ENCODE results near the gene TNFRSF4. TPM values are rescaled to one million over a fixed set of nuclear protein-coding genes. Genes with fewer than 3 reads are reported as not detected.
"Not testable (repeated sequence)": the region's sequence is repeated elsewhere in the genome, so short reads cannot be mapped to it uniquely, and the experiment has no call there.

TNFRSF4 gene
- total RNA-seq, 3 donors from 2014 or later (not counting 1 experiment from before 2014, with no cell fraction given) = 14.3 to 26.5 (median 15.7) TPM

DNA sequence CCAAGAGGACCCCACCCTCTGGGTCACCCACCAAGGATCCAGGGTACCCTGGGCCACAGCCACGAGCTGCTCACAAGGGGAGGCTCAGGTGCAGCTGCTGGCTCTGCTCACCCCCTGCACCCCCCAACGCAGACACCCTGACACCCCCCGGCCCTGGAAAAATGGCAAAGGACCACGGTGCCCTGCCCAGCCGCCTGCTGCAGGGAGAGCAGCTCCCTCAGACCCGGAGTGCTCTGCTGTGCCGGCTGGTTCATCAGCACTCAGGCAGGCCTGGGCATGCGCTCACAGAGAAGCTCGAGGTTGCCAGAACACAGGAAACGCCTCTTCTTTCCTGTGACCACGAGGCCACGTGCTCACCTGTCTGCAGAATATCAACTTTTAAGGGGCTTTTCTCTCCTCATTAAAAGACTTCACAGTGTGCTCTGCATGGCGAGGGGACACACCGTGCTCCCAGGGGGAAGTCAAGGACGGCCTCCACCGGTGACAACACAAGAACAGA, 36.9 kb upstream of the TNFRSF4 start:
- ATAC-seq = peak; percentile 73 to 79 (median 75)
- TF ChIP-seq, protein P1, sequence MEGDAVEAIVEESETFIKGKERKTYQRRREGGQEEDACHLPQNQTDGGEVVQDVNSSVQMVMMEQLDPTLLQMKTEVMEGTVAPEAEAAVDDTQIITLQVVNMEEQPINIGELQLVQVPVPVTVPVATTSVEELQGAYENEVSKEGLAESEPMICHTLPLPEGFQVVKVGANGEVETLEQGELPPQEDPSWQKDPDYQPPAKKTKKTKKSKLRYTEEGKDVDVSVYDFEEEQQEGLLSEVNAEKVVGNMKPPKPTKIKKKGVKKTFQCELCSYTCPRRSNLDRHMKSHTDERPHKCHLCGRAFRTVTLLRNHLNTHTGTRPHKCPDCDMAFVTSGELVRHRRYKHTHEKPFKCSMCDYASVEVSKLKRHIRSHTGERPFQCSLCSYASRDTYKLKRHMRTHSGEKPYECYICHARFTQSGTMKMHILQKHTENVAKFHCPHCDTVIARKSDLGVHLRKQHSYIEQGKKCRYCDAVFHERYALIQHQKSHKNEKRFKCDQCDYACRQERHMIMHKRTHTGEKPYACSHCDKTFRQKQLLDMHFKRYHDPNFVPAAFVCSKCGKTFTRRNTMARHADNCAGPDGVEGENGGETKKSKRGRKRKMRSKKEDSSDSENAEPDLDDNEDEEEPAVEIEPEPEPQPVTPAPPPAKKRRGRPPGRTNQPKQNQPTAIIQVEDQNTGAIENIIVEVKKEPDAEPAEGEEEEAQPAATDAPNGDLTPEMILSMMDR (IDR thresholded peaks at IDR 0.05) = no peak
- no peaks in the 10 kb centered on the region for H3K9me3 ChIP-seq (ENCODE audit: control insufficient read depth, insufficient read depth, low read length)
- no peak overlapping the region for H3K4me3 Mint-ChIP-seq
- H3K4me3 ChIP-seq (ENCODE audit: low read length) = no peak overlapping the region
- no peaks in the 10 kb centered on the region for H3K36me3 Mint-ChIP-seq
- peak overlapping the region; percentile 26 for H3K27ac ChIP-seq (ENCODE audit: low read length)
- peaks cover 19% of the 10 kb centered on the region for H3K4me1 ChIP-seq (ENCODE audit: control insufficient read depth, insufficient read depth, low read length)
- peak overlapping the region; percentile 69 to 82 for H3K27ac Mint-ChIP-seq
- peaks cover 6% of the 10 kb centered on the region for H3K27me3 ChIP-seq (ENCODE audit: control insufficient read depth, insufficient read depth, low read length)
- peaks cover 21% of the 10 kb centered on the region for H3K36me3 ChIP-seq (ENCODE audit: control insufficient read depth, insufficient read depth, low read length)
- peaks cover 7 to 11% of the 10 kb centered on the region in 2 donors for H3K4me1 Mint-ChIP-seq
- peak in 1 of 2 donors; percentile 90 for DNase-seq
- no peaks in the 10 kb centered on the region for H3K27me3 Mint-ChIP-seq (ENCODE audit: low read depth in 2 of 2)
- H3K9me3 Mint-ChIP-seq = no peaks in the 10 kb centered on the region
- 52% methylated on average over 16 of the region's 16 CpGs for WGBS (ENCODE audit: insufficient coverage)
- intact Hi-C loops (cut with micrococcal nuclease) = loop anchor here (1.0 kb wide), 1 partner anchor 129 kb away; no protein-coding TSS in a partner anchor

DNA sequence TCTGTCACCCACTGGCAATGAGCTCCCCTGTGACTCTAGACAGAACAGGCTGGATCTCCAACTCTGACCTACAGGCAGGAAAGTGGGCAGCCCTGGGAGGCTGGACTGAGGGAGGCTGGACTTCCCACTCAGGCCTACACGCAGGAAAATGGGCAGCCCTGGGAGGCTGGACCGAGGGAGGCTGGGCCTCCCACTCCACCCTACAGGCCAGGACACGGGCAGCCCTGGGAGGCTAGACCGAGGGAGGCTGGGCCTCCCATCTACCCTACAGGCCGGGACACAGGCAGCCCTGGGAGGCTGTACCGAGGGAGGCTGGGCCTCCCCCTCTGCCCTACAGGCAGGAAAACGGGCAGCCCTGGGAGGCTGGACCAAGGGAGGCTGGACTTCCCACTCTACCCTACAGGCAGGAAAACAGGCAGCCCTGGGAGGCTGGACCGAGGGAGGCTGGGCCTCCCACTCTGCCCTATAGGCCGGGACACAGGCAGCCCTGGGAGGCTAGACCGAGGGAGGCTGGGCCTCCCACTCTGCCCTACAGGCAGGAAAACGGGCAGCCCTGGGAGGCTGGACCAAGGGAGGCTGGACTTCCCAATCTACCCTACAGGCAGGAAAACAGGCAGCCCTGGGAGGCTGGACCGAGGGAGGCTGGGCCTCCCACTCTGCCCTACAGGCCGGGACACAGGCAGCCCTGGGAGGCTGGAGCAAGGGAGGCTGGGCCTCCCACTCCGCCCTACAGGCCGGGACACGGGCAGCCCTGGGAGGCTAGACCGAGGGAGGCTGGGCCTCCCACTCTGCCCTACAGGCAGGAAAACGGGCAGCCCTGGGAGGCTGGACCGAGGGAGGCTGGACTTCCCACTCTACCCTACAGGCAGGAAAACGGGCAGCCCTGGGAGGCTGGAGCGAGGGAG, 34.3 kb upstream of the TNFRSF4 start:
- DNase-seq; H3K4me3 ChIP-seq (ENCODE audit: low read length); H3K36me3 ChIP-seq (ENCODE audit: control insufficient read depth, insufficient read depth, low read length); H3K27me3 Mint-ChIP-seq (ENCODE audit: low read depth in 2 of 2); H3K9me3 ChIP-seq (ENCODE audit: control insufficient read depth, insufficient read depth, low read length); intact Hi-C loops (cut with micrococcal nuclease); H3K4me3 Mint-ChIP-seq; H3K9me3 Mint-ChIP-seq; ATAC-seq; H3K36me3 Mint-ChIP-seq; H3K27ac ChIP-seq (ENCODE audit: low read length): not testable (repeated sequence)
- Histone ChIP-seq H3K4me1 (ENCODE audit: control insufficient read depth, insufficient read depth, low read length) (peaks cover 19% of the 10 kb centered on the region), H3K27me3 (ENCODE audit: control insufficient read depth, insufficient read depth, low read length) (peaks cover 13% of the 10 kb centered on the region)
- H3K4me1 Mint-ChIP-seq = peaks cover 7 to 11% of the 10 kb centered on the region in 2 donors
- peak overlapping the region in 1 of 2 donors; percentile 40 for H3K27ac Mint-ChIP-seq
- 90% methylated on average over 11 of the region's 21 CpGs for WGBS (ENCODE audit: insufficient coverage)

DNA sequence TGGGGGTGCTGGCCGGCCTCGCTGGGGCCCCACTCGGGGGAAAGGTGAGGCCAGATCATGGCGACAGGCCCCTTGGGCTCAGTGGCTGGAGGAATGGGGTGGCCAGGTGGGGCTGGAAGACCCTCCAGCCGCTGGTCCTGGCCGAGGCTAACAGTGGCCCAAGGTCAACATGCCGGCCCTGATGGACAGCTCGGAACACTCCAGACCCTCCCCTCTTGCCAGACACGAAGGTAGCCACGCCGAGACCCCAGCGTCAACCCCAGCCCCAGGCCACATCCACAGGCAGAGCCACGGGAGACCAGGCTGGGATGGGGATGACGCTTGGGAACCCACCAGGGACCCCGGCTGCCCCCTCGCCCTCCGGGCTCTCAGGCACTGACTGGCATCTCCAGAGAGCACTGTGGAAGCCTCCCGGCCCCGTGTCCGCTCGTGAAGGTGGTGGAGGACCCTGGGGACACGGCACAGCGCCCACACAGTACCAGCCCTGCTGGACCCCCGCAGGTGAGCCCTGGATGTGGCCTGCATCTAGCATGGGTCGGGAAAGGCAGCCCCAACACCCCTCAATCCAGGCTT, 33.5 kb upstream of the TNFRSF4 start:
- WGBS (ENCODE audit: insufficient coverage) = 77% methylated on average over 25 of the region's 25 CpGs
- no peaks in the 10 kb centered on the region for H3K36me3 ChIP-seq (ENCODE audit: control insufficient read depth, insufficient read depth, low read length)
- no peak overlapping the region for H3K4me3 ChIP-seq (ENCODE audit: low read length)
- no peaks in the 10 kb centered on the region for H3K9me3 Mint-ChIP-seq
- no peaks in the 10 kb centered on the region for H3K27me3 Mint-ChIP-seq (ENCODE audit: low read depth in 2 of 2)
- H3K27ac ChIP-seq (ENCODE audit: low read length) = no peak overlapping the region
- DNase-seq (no peak), ATAC-seq (no peak)
- H3K36me3 Mint-ChIP-seq = no peaks in the 10 kb centered on the region
- peak overlapping the region in 1 of 2 donors; percentile 40 for H3K27ac Mint-ChIP-seq
- H3K4me1 Mint-ChIP-seq = peaks cover 0 to 11% of the 10 kb centered on the region in 2 donors
- peaks cover 13% of the 10 kb centered on the region for H3K27me3 ChIP-seq (ENCODE audit: control insufficient read depth, insufficient read depth, low read length)
- H3K4me3 Mint-ChIP-seq = no peak overlapping the region
- H3K9me3 ChIP-seq (ENCODE audit: control insufficient read depth, insufficient read depth, low read length) = no peaks in the 10 kb centered on the region
- intact Hi-C loops (cut with micrococcal nuclease) = no loop called here
- H3K4me1 ChIP-seq (ENCODE audit: control insufficient read depth, insufficient read depth, low read length) = peaks cover 19% of the 10 kb centered on the region
- TF ChIP-seq, protein P1 (IDR thresholded peaks at IDR 0.05) = no peak
